Measurements from ENCODE around the gene PKP3.
"Not testable (repeated sequence)": the region's sequence is repeated elsewhere in the genome, so short reads cannot be mapped to it uniquely, and the experiment has no call there.

The PKP3 gene

GRCh38 chr11:363443-363805 is 30.6 kb upstream of the PKP3 start:
- DNase-seq, result not testable (repeated sequence)

GRCh38 chr11:363948-364761 is 29.9 kb upstream of the PKP3 start:
- DNase-seq, result peak; percentile 97

GRCh38 chr11:364991-365725 is 28.9 kb upstream of the PKP3 start:
- no peak for DNase-seq

- DNase-seq, result no peak
Observed at GRCh38 chr11:365831-366230, 28.2 kb upstream of the PKP3 start.

- no peak for DNase-seq
Observed at GRCh38 chr11:367956-368413, 26.0 kb upstream of the PKP3 start.

GRCh38 chr11:368414-369335 is 25.3 kb upstream of the PKP3 start:
- DNase-seq, result peak; percentile 93

- DNase-seq, result peak; percentile 74
Observed at GRCh38 chr11:369336-370018, 24.5 kb upstream of the PKP3 start, which contains the start of gene B4GALNT4. Gene B4GALNT4, plus strand, starts transcription at chr11:369499. Its CDS starts 305 bp downstream, at chr11:369804.

- DNase-seq, result peak; percentile 75
Observed at GRCh38 chr11:370070-370941, 23.7 kb upstream of the PKP3 start.

GRCh38 chr11:371051-371450 is 23.0 kb upstream of the PKP3 start:
- DNase-seq, result no peak

GRCh38 chr11:371716-372590 is 22.1 kb upstream of the PKP3 start:
- DNase-seq, result no peak

- DNase-seq, result no peak
Observed at GRCh38 chr11:372809-373715, 20.9 kb upstream of the PKP3 start.

GRCh38 chr11:373716-374551 is 20.1 kb upstream of the PKP3 start:
- DNase-seq, result no peak

GRCh38 chr11:375065-376025 is 18.7 kb upstream of the PKP3 start:
- peak; percentile 73 for DNase-seq

- DNase-seq, result peak; percentile 28
Observed at GRCh38 chr11:376531-377173, 17.4 kb upstream of the PKP3 start.

- no peak for DNase-seq
Observed at GRCh38 chr11:377174-377865, 16.7 kb upstream of the PKP3 start.

All from 8988T (cell line).